Upper lobe of left lung (tissue), 6 donors: ENCODE results near the gene GRIA1. TPM values are rescaled to one million over a fixed set of nuclear protein-coding genes. Genes with fewer than 3 reads are reported as not detected.

Experiments
- ATAC-seq, 2 donors: fragments of 200-7000 bp; cut with Tn5 transposase; one replicate each; pipeline ENCODE4 v1.9.1; 2022; ENCODE audit warnings: mild to moderate bottlenecking in 2 of 2, moderate library complexity in 2 of 2; ENCODE audit not compliant: low FRiP score in 2 of 2
- DNase-seq, 2 donors: peaks; one replicate each; pipeline ENCODE4 v3.0.0-alpha.2; 2019 to 2020
- H3K27ac ChIP-seq, 4 donors: fragments of 200-600 bp; sonication (generic); one replicate each; pipeline ENCODE4 v1.5.1; 2016 to 2019
- H3K27me3 ChIP-seq, 4 donors: fragments of 200-600 bp; sonication (generic); one replicate each; pipeline ENCODE4 v1.5.1; 2017 to 2019
- H3K36me3 ChIP-seq, 4 donors: fragments of 200-600 bp; sonication (generic); one replicate each; pipeline ENCODE4 v1.5.1; 2016 to 2019
- H3K4me1 ChIP-seq, 4 donors: fragments of 200-600 bp; sonication (generic); one replicate each; pipeline ENCODE4 v1.5.1; 2018 to 2019
- H3K4me3 ChIP-seq, 4 donors: fragments of 200-600 bp; sonication (generic); one replicate each; pipeline ENCODE4 v1.5.1; 2017 to 2019; ENCODE audit warnings: mild to moderate bottlenecking in 2 of 4, moderate library complexity in 1 of 4
- H3K9me3 ChIP-seq, 4 donors: fragments of 200-600 bp; sonication (generic); one replicate each; pipeline ENCODE4 v1.5.1; 2018 to 2019
- EP300 ChIP-seq, 4 donors: sonication (generic); formaldehyde crosslinking; IDR thresholded peaks; one replicate each; pipeline ENCODE4 v1.5.1; 2017; ENCODE audit warnings: antibody characterized with exemption in 4 of 4, control low read depth in 2 of 4
- POLR2A ChIP-seq, 4 donors: fragments of 450-650 bp; IDR thresholded peaks; one replicate each; pipeline ENCODE4 v1.5.1; 2016 to 2017; ENCODE audit warnings: antibody characterized with exemption in 4 of 4, mild to moderate bottlenecking in 2 of 4
- POLR2AphosphoS5 ChIP-seq, 2 donors: sonication (generic); formaldehyde crosslinking; IDR thresholded peaks; one replicate each; pipeline ENCODE4 v1.5.1; 2017; ENCODE audit warnings: antibody characterized with exemption in 2 of 2
- WGBS, 2 donors: methylation state at CpG; one replicate each; pipeline ENCODE4 v1.1.5; 2017 to 2018; 5-methylcytosine and 5-hydroxymethylcytosine counted together
- total RNA-seq, 6 donors: library from RNA; depleted of rRNA in 4 of 6; stranded (reverse); fragments of >200 nt in 4 of 6; gene quantifications; one replicate each; pipeline versions ENCODE4 v1.1.0 to v1.2.1, GENCODE V29; 2016 to 2021
- TF ChIP-seq, protein P1 (sequence below), 6 experiments: fragments of 450-650 bp in 4 of 6; fragments of 200-600 bp in 2 of 6; sonication (generic) in 2 of 6; IDR thresholded peaks; one replicate each; pipeline ENCODE4 v1.5.1; 2016 to 2019; ENCODE audit warnings: antibody characterized with exemption in 6 of 6
- donor health status: DM: no; HTN: no; CAD: no; lungs with moderate emphysema.
- donor health status: DM: no; HTN: yes; CAD: no; lungs with severe emphysema.

Gene GRIA1
- total RNA-seq, 6 donors from 2014 or later, result 4.3 to 17.8 (median 9.3) TPM

DNA sequence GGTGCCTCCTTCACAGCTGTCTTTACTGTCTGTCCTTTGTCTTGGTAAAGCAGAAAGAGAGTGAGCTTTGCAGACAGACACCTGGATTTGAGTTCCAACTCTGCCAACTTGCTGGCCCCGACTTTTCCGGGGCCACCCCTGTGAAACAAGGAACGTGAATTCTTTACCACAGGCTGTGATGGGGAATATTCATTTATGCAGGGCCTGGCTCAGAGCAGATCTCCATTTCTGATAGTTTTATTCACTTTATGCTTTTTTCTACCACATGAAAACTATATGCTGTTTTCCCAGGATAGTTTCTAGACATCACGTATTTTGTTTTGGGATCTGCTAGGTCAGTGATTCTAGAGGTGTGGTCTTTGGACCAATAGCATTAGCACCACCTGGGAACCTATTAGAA is 211.8 kb downstream of the GRIA1 start:
- no peaks in the 10 kb centered on the region for H3K27me3 ChIP-seq
- H3K4me3 ChIP-seq, result no peak overlapping the region
- H3K36me3 ChIP-seq, result no peaks in the 10 kb centered on the region
- no peak overlapping the region for H3K27ac ChIP-seq
- 86 to 92% methylated on average over 4 of the region's 4 CpGs for WGBS, 2 donors
- no peaks in the 10 kb centered on the region for H3K9me3 ChIP-seq
- ATAC-seq, result no peak
- DNase-seq, result no peak
- H3K4me1 ChIP-seq, result no peaks in the 10 kb centered on the region
- TF ChIP-seq, protein P1, sequence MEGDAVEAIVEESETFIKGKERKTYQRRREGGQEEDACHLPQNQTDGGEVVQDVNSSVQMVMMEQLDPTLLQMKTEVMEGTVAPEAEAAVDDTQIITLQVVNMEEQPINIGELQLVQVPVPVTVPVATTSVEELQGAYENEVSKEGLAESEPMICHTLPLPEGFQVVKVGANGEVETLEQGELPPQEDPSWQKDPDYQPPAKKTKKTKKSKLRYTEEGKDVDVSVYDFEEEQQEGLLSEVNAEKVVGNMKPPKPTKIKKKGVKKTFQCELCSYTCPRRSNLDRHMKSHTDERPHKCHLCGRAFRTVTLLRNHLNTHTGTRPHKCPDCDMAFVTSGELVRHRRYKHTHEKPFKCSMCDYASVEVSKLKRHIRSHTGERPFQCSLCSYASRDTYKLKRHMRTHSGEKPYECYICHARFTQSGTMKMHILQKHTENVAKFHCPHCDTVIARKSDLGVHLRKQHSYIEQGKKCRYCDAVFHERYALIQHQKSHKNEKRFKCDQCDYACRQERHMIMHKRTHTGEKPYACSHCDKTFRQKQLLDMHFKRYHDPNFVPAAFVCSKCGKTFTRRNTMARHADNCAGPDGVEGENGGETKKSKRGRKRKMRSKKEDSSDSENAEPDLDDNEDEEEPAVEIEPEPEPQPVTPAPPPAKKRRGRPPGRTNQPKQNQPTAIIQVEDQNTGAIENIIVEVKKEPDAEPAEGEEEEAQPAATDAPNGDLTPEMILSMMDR (IDR thresholded peaks at IDR 0.05), result no peak
- no peak for TF ChIP-seq POLR2AphosphoS5 (IDR thresholded peaks at IDR 0.05)
- TF ChIP-seq EP300 (IDR thresholded peaks at IDR 0.05), result no peak

DNA sequence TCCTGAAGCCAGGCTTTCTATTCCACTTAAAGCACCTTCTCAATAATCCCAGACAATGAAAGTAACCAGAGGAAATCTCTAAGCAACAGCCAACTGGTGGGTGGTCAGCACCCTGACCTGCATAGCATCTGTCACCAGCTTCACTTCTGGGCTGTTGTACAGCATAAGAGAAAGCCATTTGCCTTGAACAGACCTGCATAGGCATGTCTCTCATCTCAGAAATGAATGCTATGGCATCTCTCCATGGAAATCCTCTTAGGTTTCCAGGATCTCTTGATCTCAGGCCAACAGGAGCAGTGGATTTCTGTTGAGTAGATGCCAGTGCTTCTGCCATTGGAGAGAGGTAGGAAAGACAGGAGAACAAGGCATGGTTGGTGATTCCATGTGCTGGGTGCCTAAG is 213.6 kb downstream of the GRIA1 start:
- TF ChIP-seq, protein P1 (IDR thresholded peaks at IDR 0.05), result no peak
- no peak for TF ChIP-seq POLR2AphosphoS5 (IDR thresholded peaks at IDR 0.05)
- TF ChIP-seq EP300 (IDR thresholded peaks at IDR 0.05), result no peak
- no peak for TF ChIP-seq POLR2A (IDR thresholded peaks at IDR 0.05)
- no peak for ATAC-seq
- no peak for DNase-seq
- Histone ChIP-seq H3K36me3 (no peaks in the 10 kb centered on the region), H3K27me3 (no peaks in the 10 kb centered on the region), H3K9me3 (no peaks in the 10 kb centered on the region), H3K4me1 (no peaks in the 10 kb centered on the region), H3K27ac (no peak overlapping the region), H3K4me3 (no peak overlapping the region)

DNA sequence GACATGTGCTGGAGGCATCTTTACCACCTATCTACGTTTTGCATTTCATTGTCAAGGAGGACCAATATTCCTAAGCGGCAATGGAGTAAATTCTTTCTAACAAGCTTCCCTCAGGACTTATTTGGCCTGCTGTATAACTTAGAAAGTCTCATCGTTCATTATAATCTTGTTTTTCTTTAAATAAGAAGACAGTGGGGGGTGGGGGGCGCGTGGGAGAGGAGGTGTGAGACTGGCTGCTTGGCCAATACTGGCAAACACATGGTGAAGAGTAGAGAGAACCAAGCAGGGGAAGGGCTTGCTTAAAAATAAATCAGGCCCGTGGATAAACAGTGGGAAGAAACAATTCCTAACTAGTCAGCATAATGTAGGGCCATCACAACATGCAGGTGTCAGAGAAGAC is 217.2 kb downstream of the GRIA1 start:
- no peak overlapping the region for H3K27ac ChIP-seq
- H3K4me1 ChIP-seq, result no peaks in the 10 kb centered on the region
- H3K36me3 ChIP-seq, result no peaks in the 10 kb centered on the region
- TF ChIP-seq POLR2A (IDR thresholded peaks at IDR 0.05) (no peak), EP300 (IDR thresholded peaks at IDR 0.05) (no peak), POLR2AphosphoS5 (IDR thresholded peaks at IDR 0.05) (no peak)
- TF ChIP-seq, protein P1 (IDR thresholded peaks at IDR 0.05), result no peak
- ATAC-seq, result no peak
- DNase-seq, result no peak
- 67 to 71% methylated on average over 6 of the region's 6 CpGs for WGBS, 2 donors
- H3K9me3 ChIP-seq, result no peaks in the 10 kb centered on the region
- no peak overlapping the region for H3K4me3 ChIP-seq
- H3K27me3 ChIP-seq, result no peaks in the 10 kb centered on the region

- ATAC-seq (no peak), DNase-seq (no peak)
- no peak overlapping the region for H3K4me3 ChIP-seq
- WGBS, 2 donors, result 89 to 94% methylated on average over 4 of the region's 4 CpGs
- H3K27me3 ChIP-seq, result no peaks in the 10 kb centered on the region
- TF ChIP-seq, protein P1 (IDR thresholded peaks at IDR 0.05), result peak in 2 of 6 experiments; percentile 10 to 15
- TF ChIP-seq POLR2AphosphoS5 (IDR thresholded peaks at IDR 0.05), result no peak
- no peaks in the 10 kb centered on the region for H3K9me3 ChIP-seq
- H3K27ac ChIP-seq, result no peak overlapping the region
- H3K4me1 ChIP-seq, result no peaks in the 10 kb centered on the region
- H3K36me3 ChIP-seq, result no peaks in the 10 kb centered on the region
Observed at GRCh38 chr5:153711755-153712154, 221.3 kb downstream of the GRIA1 start.

GRCh38 chr5:153712946-153713345 is 222.5 kb downstream of the GRIA1 start:
- 94 to 97% methylated on average over 3 of the region's 3 CpGs for WGBS, 2 donors
- H3K4me3 ChIP-seq, result no peak overlapping the region
- TF ChIP-seq, protein P1 (IDR thresholded peaks at IDR 0.05), result no peak
- TF ChIP-seq POLR2AphosphoS5 (IDR thresholded peaks at IDR 0.05), result no peak

More at GRCh38 chr5:153712946-153713345, 222.5 kb downstream of the GRIA1 start:
- ATAC-seq (no peak), DNase-seq (no peak)
- Histone ChIP-seq H3K4me1 (no peaks in the 10 kb centered on the region), H3K27ac (no peak overlapping the region), H3K9me3 (no peaks in the 10 kb centered on the region), H3K27me3 (no peaks in the 10 kb centered on the region), H3K36me3 (no peaks in the 10 kb centered on the region)
